ENCODE results near the gene AKR1B1.

The AKR1B1 gene

DNA sequence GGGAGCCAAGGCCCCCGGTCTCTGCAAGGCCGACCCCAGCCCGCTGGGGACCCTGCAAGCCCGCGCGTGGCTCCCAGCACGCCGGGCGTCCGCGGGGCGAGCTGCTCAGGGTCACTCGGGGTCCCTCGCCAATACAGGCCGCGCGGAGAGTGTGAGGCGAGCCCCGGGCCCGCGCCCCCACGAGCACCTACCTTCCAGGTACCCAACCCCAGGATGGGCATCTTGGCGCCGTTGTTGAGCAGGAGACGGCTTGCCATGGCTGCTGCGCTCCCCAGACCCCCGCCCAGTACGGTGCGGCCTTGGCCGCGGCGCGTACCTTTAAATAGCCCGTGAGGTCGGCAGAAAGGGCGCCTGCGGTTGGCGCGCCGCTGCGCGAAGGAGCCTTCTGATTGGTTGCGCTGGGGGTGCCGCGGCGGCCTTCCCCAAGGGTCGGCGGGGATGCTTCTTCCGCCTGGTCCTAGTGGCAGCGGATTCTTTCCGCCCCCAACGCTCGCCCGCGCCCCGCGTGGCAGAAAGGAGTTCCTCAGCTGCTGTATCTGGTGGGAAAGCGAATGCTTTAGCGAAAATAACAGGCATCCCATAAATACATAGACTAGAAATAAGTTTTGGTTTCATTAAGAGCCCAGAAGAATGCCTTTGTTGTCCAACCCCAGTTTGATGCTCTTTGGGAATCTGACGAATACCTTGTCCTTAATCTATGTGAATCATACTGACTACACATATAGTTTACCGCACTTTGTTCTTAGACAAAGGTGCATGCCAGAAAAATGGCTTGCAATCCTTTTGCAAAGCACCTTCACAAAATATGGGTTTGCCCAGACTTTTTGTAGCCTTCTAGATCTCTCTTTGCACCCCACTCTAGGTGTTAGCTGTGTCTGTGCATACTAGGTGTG, at the start of gene AKR1B1 (continued):
- peak; percentile 32; the same call in 1 of the 2 replicates for TF ChIP-seq ZNF2 (tag by site-specific recombination; IDR thresholded peaks at IDR 0.05)
- no peak for TF ChIP-seq MZF1 (tag by site-specific recombination; IDR thresholded peaks at IDR 0.05; ENCODE audit: borderline replicate concordance)
- TF ChIP-seq KLF9 (tag by site-specific recombination; IDR thresholded peaks at IDR 0.05; ENCODE audit: low read depth): peak; percentile 34; the same call in 1 of the 2 replicates
- TF ChIP-seq ZNF530 (tag by site-specific recombination; IDR thresholded peaks at IDR 0.05; ENCODE audit: low read depth): no peak
- no peak for TF ChIP-seq ZNF626 (tag by site-specific recombination; IDR thresholded peaks at IDR 0.05)
- no peak for TF ChIP-seq MEIS1 (CRISPR knock-in tag; IDR thresholded peaks at IDR 0.05; ENCODE audit: borderline replicate concordance)
- peak; percentile 68 for TF ChIP-seq ZNF335 (tag by site-specific recombination; conservative IDR thresholded peaks at IDR 0.05)
- TF ChIP-seq, protein P1, sequence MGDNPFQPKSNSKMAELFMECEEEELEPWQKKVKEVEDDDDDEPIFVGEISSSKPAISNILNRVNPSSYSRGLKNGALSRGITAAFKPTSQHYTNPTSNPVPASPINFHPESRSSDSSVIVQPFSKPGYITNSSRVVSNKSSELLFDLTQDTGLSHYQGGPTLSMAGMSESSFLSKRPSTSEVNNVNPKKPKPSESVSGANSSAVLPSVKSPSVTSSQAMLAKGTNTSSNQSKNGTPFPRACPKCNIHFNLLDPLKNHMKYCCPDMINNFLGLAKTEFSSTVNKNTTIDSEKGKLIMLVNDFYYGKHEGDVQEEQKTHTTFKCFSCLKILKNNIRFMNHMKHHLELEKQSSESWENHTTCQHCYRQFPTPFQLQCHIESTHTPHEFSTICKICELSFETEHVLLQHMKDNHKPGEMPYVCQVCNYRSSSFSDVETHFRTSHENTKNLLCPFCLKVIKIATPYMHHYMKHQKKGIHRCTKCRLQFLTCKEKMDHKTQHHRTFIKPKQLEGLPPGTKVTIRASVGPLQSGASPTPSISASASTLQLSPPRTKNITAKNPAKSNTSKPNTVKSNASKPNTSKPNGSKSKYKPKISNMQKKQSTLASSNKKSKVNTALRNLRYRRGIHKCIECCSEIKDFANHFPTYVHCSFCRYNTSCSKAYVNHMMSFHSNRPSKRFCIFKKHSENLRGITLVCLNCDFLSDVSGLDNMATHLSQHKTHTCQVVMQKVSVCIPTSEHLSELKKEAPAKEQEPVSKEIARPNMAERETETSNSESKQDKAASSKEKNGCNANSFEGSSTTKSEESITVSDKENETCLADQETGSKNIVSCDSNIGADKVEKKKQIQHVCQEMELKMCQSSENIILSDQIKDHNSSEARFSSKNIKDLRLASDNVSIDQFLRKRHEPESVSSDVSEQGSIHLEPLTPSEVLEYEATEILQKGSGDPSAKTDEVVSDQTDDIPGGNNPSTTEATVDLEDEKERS (tag by site-specific recombination; IDR thresholded peaks at IDR 0.05): no peak
- TF ChIP-seq GLI2 (tag by site-specific recombination; IDR thresholded peaks at IDR 0.05; ENCODE audit: borderline replicate concordance, low read depth): no peak
- TF ChIP-seq PRDM4 (tag by site-specific recombination; IDR thresholded peaks at IDR 0.05): no peak
- TF ChIP-seq ZBTB1 (tag by site-specific recombination; IDR thresholded peaks at IDR 0.05): peak; percentile 6; the same call in 1 of the 2 replicates
- TF ChIP-seq, protein P2, sequence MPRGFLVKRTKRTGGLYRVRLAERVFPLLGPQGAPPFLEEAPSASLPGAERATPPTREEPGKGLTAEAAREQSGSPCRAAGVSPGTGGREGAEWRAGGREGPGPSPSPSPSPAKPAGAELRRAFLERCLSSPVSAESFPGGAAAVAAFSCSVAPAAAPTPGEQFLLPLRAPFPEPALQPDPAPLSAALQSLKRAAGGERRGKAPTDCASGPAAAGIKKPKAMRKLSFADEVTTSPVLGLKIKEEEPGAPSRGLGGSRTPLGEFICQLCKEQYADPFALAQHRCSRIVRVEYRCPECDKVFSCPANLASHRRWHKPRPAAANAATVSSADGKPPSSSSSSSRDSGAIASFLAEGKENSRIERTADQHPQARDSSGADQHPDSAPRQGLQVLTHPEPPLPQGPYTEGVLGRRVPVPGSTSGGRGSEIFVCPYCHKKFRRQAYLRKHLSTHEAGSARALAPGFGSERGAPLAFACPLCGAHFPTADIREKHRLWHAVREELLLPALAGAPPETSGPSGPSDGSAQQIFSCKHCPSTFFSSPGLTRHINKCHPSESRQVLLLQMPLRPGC (tag by site-specific recombination; IDR thresholded peaks at IDR 0.05): no peak
- TF ChIP-seq ZNF274 (IDR thresholded peaks at IDR 0.05; ENCODE audit: low read length): no peak
- no peak for TF ChIP-seq ZNF274 (tag by site-specific recombination; IDR thresholded peaks at IDR 0.05; ENCODE audit: borderline replicate concordance)
- TF ChIP-seq ZBTB17 (tag by site-specific recombination; IDR thresholded peaks at IDR 0.05): no peak
- TF ChIP-seq, protein P3, sequence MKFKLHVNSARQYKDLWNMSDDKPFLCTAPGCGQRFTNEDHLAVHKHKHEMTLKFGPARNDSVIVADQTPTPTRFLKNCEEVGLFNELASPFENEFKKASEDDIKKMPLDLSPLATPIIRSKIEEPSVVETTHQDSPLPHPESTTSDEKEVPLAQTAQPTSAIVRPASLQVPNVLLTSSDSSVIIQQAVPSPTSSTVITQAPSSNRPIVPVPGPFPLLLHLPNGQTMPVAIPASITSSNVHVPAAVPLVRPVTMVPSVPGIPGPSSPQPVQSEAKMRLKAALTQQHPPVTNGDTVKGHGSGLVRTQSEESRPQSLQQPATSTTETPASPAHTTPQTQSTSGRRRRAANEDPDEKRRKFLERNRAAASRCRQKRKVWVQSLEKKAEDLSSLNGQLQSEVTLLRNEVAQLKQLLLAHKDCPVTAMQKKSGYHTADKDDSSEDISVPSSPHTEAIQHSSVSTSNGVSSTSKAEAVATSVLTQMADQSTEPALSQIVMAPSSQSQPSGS (tag by site-specific recombination; IDR thresholded peaks at IDR 0.05; ENCODE audit: low read depth): no peak
- TF ChIP-seq ZNF596 (tag by site-specific recombination; IDR thresholded peaks at IDR 0.05): no peak
- TF ChIP-seq ZNF37A (tag by site-specific recombination; IDR thresholded peaks at IDR 0.05): no peak
- 0 out of 2 replicates have a peak, but pooled peaks have one; percentile 64 for TF ChIP-seq HOXC10 (CRISPR knock-in tag; IDR thresholded peaks at IDR 0.05)
- peak; percentile 89 for TF ChIP-seq ZBTB10 (tag by site-specific recombination; IDR thresholded peaks at IDR 0.05)
- TF ChIP-seq ZNF654 (tag by site-specific recombination; IDR thresholded peaks at IDR 0.05; ENCODE audit: low read depth): no peak
- TF ChIP-seq ZNF544 (tag by site-specific recombination; IDR thresholded peaks at IDR 0.05): no peak
- TF ChIP-seq ZNF324 (tag by site-specific recombination; IDR thresholded peaks at IDR 0.05): no peak; the same call in 1 of the 2 replicates
- TF ChIP-seq, protein P4, sequence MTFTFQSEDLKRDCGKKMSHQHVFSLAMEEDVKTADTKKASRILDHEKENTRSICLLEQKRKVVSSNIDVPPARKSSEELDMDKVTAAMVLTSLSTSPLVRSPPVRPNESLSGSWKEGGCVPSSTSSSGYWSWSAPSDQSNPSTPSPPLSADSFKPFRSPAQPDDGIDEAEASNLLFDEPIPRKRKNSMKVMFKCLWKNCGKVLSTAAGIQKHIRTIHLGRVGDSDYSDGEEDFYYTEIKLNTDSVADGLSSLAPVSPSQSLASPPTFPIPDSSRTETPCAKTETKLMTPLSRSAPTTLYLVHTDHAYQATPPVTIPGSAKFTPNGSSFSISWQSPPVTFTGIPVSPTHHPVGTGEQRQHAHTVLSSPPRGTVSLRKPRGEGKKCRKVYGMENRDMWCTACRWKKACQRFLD (tag by site-specific recombination; IDR thresholded peaks at IDR 0.05): no peak
- no peak for TF ChIP-seq ZFP3 (tag by site-specific recombination; IDR thresholded peaks at IDR 0.05; ENCODE audit: low read depth)
